ENCODE results near the gene NPEPL1.

DNA sequence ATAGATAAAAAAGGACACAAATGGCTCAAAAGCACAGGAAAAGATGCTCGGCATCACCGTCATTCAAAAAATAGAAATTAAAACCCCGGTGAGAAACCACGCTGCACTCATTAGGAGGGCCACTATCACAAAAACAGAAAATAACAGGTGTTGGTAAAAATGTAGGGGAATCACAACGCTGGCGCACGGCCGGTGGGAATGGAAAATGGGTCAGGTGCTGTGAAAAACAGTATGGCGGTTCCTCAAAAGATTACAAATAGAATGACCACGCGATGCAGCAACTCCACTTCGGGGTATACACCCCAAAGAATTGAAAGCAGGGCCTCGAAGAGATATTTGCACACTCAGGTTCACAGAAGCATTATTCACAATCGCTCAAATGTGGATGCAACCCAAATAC, 28.3 kb downstream of the NPEPL1 start:
- no peak for TF ChIP-seq YY1 (IDR thresholded peaks at IDR 0.05; ENCODE audit: insufficient read depth, insufficient read length)
- TF ChIP-seq ZNF274 (IDR thresholded peaks at IDR 0.05; ENCODE audit: low read depth, low read length) = no peak
- no peak for TF ChIP-seq SUZ12 (IDR thresholded peaks at IDR 0.05; ENCODE audit: extremely low read depth, insufficient read depth, insufficient read length)
